Immature natural killer cell (primary cell): Measurements from ENCODE around the gene MEX3A. TPM values are rescaled to one million over a fixed set of nuclear protein-coding genes. Genes with fewer than 3 reads are reported as not detected.
"Not testable (repeated sequence)": the region's sequence is repeated elsewhere in the genome, so short reads cannot be mapped to it uniquely, and the experiment has no call there.

Experiments used
- DNase-seq, 3 donors: peaks; one replicate each; pipeline ENCODE4 v3.0.0; 2022; ENCODE audit warnings: mixed read lengths in 1 of 3
- H3K27ac Mint-ChIP-seq, 6 donors: one replicate each; pipeline ENCODE4 v1.8.0; 2020; ENCODE audit warnings: mixed read lengths in 6 of 6, mild to moderate bottlenecking in 5 of 6, inconsistent platforms in 4 of 6, moderate library complexity in 3 of 6
- H3K27me3 Mint-ChIP-seq, 3 donors: one replicate each; pipeline ENCODE4 v1.8.0; 2020 to 2021; ENCODE audit warnings: low read depth in 3 of 3, mild to moderate bottlenecking in 3 of 3, mixed read lengths in 3 of 3, moderate library complexity in 3 of 3, inconsistent platforms in 1 of 3
- H3K36me3 Mint-ChIP-seq, 3 donors: one replicate each; pipeline ENCODE4 v1.8.0; 2020; ENCODE audit warnings: mixed read lengths in 3 of 3, inconsistent platforms in 2 of 3, mild to moderate bottlenecking in 2 of 3
- H3K4me1 Mint-ChIP-seq, 2 donors: one replicate each; pipeline ENCODE4 v1.8.0; 2020; ENCODE audit warnings: inconsistent platforms in 2 of 2, mild to moderate bottlenecking in 2 of 2, mixed read lengths in 2 of 2, moderate library complexity in 1 of 2
- H3K4me3 Mint-ChIP-seq, 5 donors: one replicate each; pipeline ENCODE4 v1.8.0; 2020; ENCODE audit warnings: mild to moderate bottlenecking in 5 of 5, mixed read lengths in 5 of 5, inconsistent platforms in 3 of 5, moderate library complexity in 3 of 5
- H3K9me3 Mint-ChIP-seq, 6 donors: one replicate each; pipeline ENCODE4 v1.8.0; 2020; ENCODE audit warnings: mild to moderate bottlenecking in 6 of 6, mixed read lengths in 6 of 6, inconsistent platforms in 4 of 6, moderate library complexity in 3 of 6
- polyA plus RNA-seq, 3 donors: library from polyadenylated mRNA; unstranded; fragments of 300-500 nt; fragmentation: Illumina TruSeq; gene quantifications; one replicate each; pipeline ENCODE4 v1.2.3, GENCODE V29; 2021

MEX3A gene
- polyA plus RNA-seq, 3 donors from 2014 or later = not detected

DNA sequence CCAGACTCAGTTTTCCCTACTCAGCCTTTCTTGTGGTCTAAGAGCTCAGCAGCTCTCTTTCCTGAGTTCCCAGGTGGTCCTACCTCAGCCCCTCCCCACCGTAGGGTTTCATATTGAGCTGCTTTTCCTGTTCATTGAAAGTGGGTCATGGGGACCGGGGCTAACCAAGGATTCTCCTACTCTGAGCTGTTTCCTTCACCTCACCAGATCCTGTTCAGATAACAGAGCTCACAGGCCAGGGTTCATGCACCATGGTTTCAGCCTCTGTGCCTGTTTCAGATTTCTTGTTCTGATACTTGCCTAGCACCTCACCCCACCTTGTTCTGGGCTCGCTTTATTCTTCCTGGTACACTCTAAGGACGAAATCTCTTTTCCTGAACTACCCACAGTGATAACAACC, 37.2 kb downstream of the MEX3A start:
- no peaks in the 10 kb centered on the region for H3K27me3 Mint-ChIP-seq
- DNase-seq = no peak
- peaks cover 22 to 27% (median 27%) of the 10 kb centered on the region in 3 donors for H3K36me3 Mint-ChIP-seq
- peak overlapping the region in 5 of 6 donors; percentile 19 to 61 (median 31) for H3K27ac Mint-ChIP-seq
- no peaks in the 10 kb centered on the region for H3K9me3 Mint-ChIP-seq
- H3K4me1 Mint-ChIP-seq = peaks cover 6 to 7% of the 10 kb centered on the region in 2 donors
- no peak overlapping the region for H3K4me3 Mint-ChIP-seq

DNA sequence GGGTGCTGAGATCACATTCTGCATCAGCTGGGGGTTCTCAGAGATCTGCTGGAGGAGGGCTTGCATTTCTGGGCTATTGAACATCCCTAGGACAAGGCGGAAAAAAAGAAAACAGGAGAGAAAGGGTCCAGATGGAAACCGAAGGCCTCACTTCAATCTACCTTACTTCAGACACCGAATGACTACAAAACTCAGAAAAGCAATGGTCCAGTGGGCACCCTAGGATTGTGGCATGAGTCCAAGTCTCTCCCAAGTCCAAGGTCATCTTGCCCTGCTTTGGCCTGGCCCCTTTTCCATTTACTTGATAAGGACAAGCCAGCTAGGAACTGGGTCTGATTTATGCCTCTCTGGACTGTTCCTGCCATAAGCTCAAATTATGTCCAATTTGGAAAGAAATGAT, 39.4 kb downstream of the MEX3A start:
- Mint-ChIP-seq H3K4me1 (peaks cover 6 to 7% of the 10 kb centered on the region in 2 donors), H3K4me3 (no peak overlapping the region), H3K36me3 (peaks cover 15 to 21% (median 20%) of the 10 kb centered on the region in 3 donors), H3K27me3 (no peaks in the 10 kb centered on the region), H3K27ac (no peak overlapping the region), H3K9me3 (no peaks in the 10 kb centered on the region)
- no peak for DNase-seq

GRCh38 chr1:156034991-156035390, 47.3 kb downstream of the MEX3A start:
- not testable (repeated sequence) for H3K4me3 Mint-ChIP-seq, H3K4me1 Mint-ChIP-seq, DNase-seq, H3K27me3 Mint-ChIP-seq, H3K27ac Mint-ChIP-seq, H3K9me3 Mint-ChIP-seq
- H3K36me3 Mint-ChIP-seq = peaks cover 3 to 15% (median 11%) of the 10 kb centered on the region in 3 donors

- Mint-ChIP-seq H3K9me3 (no peaks in the 10 kb centered on the region), H3K27ac (no peak overlapping the region), H3K27me3 (peaks cover 0 to 6% (median 0%) of the 10 kb centered on the region in 3 donors), H3K4me1 (no peaks in the 10 kb centered on the region), H3K4me3 (no peak overlapping the region), H3K36me3 (peaks cover 0 to 15% (median 11%) of the 10 kb centered on the region in 3 donors)
- no peak for DNase-seq
Measured at GRCh38 chr1:156033011-156033410, 49.3 kb downstream of the MEX3A start.

- no peak overlapping the region for H3K27ac Mint-ChIP-seq
- H3K9me3 Mint-ChIP-seq = no peaks in the 10 kb centered on the region
- H3K27me3 Mint-ChIP-seq = peaks cover 3 to 6% (median 3%) of the 10 kb centered on the region in 3 donors
- H3K36me3 Mint-ChIP-seq = no peaks in the 10 kb centered on the region
- no peak for DNase-seq
- peaks cover 0 to 1% of the 10 kb centered on the region in 2 donors for H3K4me1 Mint-ChIP-seq
- no peak overlapping the region for H3K4me3 Mint-ChIP-seq
Measured at GRCh38 chr1:156026588-156026987, 55.7 kb downstream of the MEX3A start.

DNA sequence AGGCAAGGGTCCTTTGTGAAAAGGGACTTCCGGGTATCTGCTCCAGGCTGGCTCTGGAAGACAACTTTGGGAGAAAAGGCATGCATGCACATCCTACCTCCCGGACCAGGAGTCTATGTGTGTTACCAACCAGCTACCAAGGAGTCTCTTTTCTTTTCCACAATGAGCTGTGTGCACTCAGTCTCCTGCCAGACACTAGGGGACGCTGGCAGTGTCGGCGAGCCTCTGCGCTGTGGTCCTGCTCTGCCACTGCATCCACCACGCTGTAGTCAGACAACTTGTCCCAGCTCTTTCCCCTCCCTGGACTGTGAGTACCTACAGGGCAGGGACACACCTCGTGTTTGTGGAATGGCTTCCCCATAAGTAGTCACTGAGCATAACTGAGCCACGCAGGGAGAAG, 56.4 kb downstream of the MEX3A start:
- H3K4me3 Mint-ChIP-seq = peak overlapping the region in 1 of 5 donors; percentile 20
- no peaks in the 10 kb centered on the region for H3K36me3 Mint-ChIP-seq
- no peak overlapping the region for H3K27ac Mint-ChIP-seq
- peaks cover 3 to 6% (median 3%) of the 10 kb centered on the region in 3 donors for H3K27me3 Mint-ChIP-seq
- H3K4me1 Mint-ChIP-seq = peaks cover 3 to 4% of the 10 kb centered on the region in 2 donors
- peak in 1 of 3 donors; percentile 11 for DNase-seq
- H3K9me3 Mint-ChIP-seq = no peaks in the 10 kb centered on the region

DNA sequence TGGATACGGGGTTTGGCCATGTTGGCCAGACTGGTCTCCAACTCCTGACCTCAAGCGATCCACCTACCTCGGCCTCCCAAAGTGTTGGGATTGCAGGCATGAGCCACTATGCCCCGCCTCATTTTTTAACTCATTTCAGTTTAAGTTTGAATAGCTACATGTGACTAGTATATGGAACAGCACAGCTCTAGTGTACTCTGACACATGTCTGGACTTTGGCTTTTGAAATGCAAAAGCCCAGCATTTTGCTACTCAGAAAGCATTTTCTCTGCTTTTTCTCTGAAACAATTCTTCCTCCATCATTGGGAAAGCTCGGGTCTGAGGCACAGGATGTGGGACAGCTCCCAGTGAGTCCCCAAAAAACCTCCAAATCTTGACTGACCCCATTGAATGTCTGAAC, 57.5 kb downstream of the MEX3A start:
- no peak for DNase-seq
- peaks cover 13% of the 10 kb centered on the region in 2 donors for H3K4me1 Mint-ChIP-seq
- H3K27ac Mint-ChIP-seq = no peak overlapping the region
- no peaks in the 10 kb centered on the region for H3K9me3 Mint-ChIP-seq
- H3K27me3 Mint-ChIP-seq = peaks cover 5 to 6% (median 5%) of the 10 kb centered on the region in 3 donors
- H3K4me3 Mint-ChIP-seq = no peak overlapping the region
- peaks cover 0 to 2% (median 0%) of the 10 kb centered on the region in 3 donors for H3K36me3 Mint-ChIP-seq

Other genes with a start within 250 kb of the MEX3A start
- gene GON4L, start 225.3 kb downstream of the MEX3A start, polyA plus RNA-seq = 10 to 100 TPM in 2 of 3 donors, 1 to 10 TPM in 1; 9.7 to 41.3 (median 18.6) TPM
- gene SYT11, start 222.9 kb downstream of the MEX3A start, polyA plus RNA-seq = 10 to 100 TPM; 28.7 to 40.4 (median 29.8) TPM
- gene RIT1, start 171.1 kb downstream of the MEX3A start, polyA plus RNA-seq = 10 to 100 TPM; 27.1 to 33.5 (median 29.0) TPM
- gene KHDC4, start 148.1 kb downstream of the MEX3A start, polyA plus RNA-seq = 1 to 10 TPM; 1.0 to 7.0 (median 4.1) TPM
- under 1 TPM in 1 of 3 donors, not detected in 2; 0.78 TPM for gene RXFP4, start 140.8 kb downstream of the MEX3A start, polyA plus RNA-seq
- gene ARHGEF2, start 103.9 kb downstream of the MEX3A start, polyA plus RNA-seq = 10 to 100 TPM in 2 of 3 donors, 1 to 10 TPM in 1; 7.2 to 33.5 (median 11.7) TPM
- 100 to 1,000 TPM; 469 to 608 (median 563) TPM for gene SSR2, start 61.5 kb downstream of the MEX3A start, polyA plus RNA-seq
- 10 to 100 TPM in 1 of 3 donors, 1 to 10 TPM in 2; 5.0 to 10.8 (median 7.6) TPM for gene UBQLN4, start 28.7 kb downstream of the MEX3A start, polyA plus RNA-seq
- 100 to 1,000 TPM; 144 to 204 (median 160) TPM for gene LAMTOR2, start 27.7 kb downstream of the MEX3A start, polyA plus RNA-seq
- not detected for gene RAB25, start 21.3 kb downstream of the MEX3A start, polyA plus RNA-seq
- gene LMNA, start 32.2 kb upstream of the MEX3A start, polyA plus RNA-seq = 10 to 100 TPM in 2 of 3 donors, 1 to 10 TPM in 1; 4.4 to 14.0 (median 10.3) TPM
- gene SEMA4A, start 71.1 kb upstream of the MEX3A start, polyA plus RNA-seq = 10 to 100 TPM in 1 of 3 donors, 1 to 10 TPM in 2; 2.5 to 12.4 (median 3.2) TPM
- gene SLC25A44, start 111.6 kb upstream of the MEX3A start, polyA plus RNA-seq = 10 to 100 TPM in 2 of 3 donors, 1 to 10 TPM in 1; 5.5 to 21.5 (median 12.1) TPM
- gene PMF1, start 130.5 kb upstream of the MEX3A start, polyA plus RNA-seq = 100 to 1,000 TPM in 2 of 3 donors, 10 to 100 TPM in 1; 67.3 to 122 (median 100) TPM
- not detected for gene BGLAP, start 159.7 kb upstream of the MEX3A start, polyA plus RNA-seq
- gene PAQR6, start 165.6 kb upstream of the MEX3A start, polyA plus RNA-seq = 1 to 10 TPM; 1.3 to 2.5 (median 2.1) TPM
- gene SMG5, start 200.4 kb upstream of the MEX3A start, polyA plus RNA-seq = 10 to 100 TPM in 1 of 3 donors, 1 to 10 TPM in 2; 3.8 to 29.4 (median 8.5) TPM
- 1 to 10 TPM; 2.0 to 6.5 (median 2.7) TPM for gene TMEM79, start 201.9 kb upstream of the MEX3A start, polyA plus RNA-seq
- gene GLMP, start 213.2 kb upstream of the MEX3A start, polyA plus RNA-seq = 10 to 100 TPM; 22.6 to 27.2 (median 26.3) TPM
- gene VHLL, start 216.8 kb upstream of the MEX3A start, polyA plus RNA-seq = not detected